Measurements from ENCODE around the gene RNU1-1.
"Not testable (repeated sequence)": the region's sequence is repeated elsewhere in the genome, so short reads cannot be mapped to it uniquely, and the experiment has no call there.

RNU1-1 gene

GRCh38 chr1:16521679-16522078 lies 7.6 kb upstream of the RNU1-1 start:
- DNase-seq (ENCODE audit: low spot score), result not testable (repeated sequence)

- DNase-seq (ENCODE audit: low spot score), result no peak
These were observed 7.2 kb upstream of the RNU1-1 start for GRCh38 chr1:16521288-16521583.

GRCh38 chr1:16520435-16521287 lies 6.6 kb upstream of the RNU1-1 start:
- not testable (repeated sequence) for DNase-seq (ENCODE audit: low spot score)

GRCh38 chr1:16519255-16519951 lies 5.3 kb upstream of the RNU1-1 start:
- DNase-seq (ENCODE audit: low spot score), result not testable (repeated sequence)

- not testable (repeated sequence) for DNase-seq (ENCODE audit: low spot score)
These were observed 4.8 kb upstream of the RNU1-1 start for GRCh38 chr1:16518913-16519254.

GRCh38 chr1:16516694-16517410 lies 2.8 kb upstream of the RNU1-1 start:
- DNase-seq (ENCODE audit: low spot score), result not testable (repeated sequence)

GRCh38 chr1:16513412-16514106 lies 526 bp downstream of the RNU1-1 start:
- peak; percentile 95 for DNase-seq (ENCODE audit: low spot score)

- DNase-seq (ENCODE audit: low spot score), result not testable (repeated sequence)
These were observed 1.3 kb downstream of the RNU1-1 start for GRCh38 chr1:16512624-16513411.

GRCh38 chr1:16511926-16512325 lies 2.2 kb downstream of the RNU1-1 start:
- not testable (repeated sequence) for DNase-seq (ENCODE audit: low spot score)

- peak; percentile 18 for DNase-seq (ENCODE audit: low spot score)
These were observed 5.1 kb downstream of the RNU1-1 start for GRCh38 chr1:16508861-16509445.

- DNase-seq (ENCODE audit: low spot score), result peak; percentile 20
These were observed 7.5 kb downstream of the RNU1-1 start for GRCh38 chr1:16506364-16507136.

- DNase-seq (ENCODE audit: low spot score), result not testable (repeated sequence)
These were observed 8.2 kb downstream of the RNU1-1 start for GRCh38 chr1:16505870-16506269.

GRCh38 chr1:16503494-16503893 lies 10.6 kb downstream of the RNU1-1 start:
- peak; percentile 33 for DNase-seq (ENCODE audit: low spot score)

GRCh38 chr1:16501446-16501845 lies 12.6 kb downstream of the RNU1-1 start:
- DNase-seq (ENCODE audit: low spot score), result not testable (repeated sequence)

- not testable (repeated sequence) for DNase-seq (ENCODE audit: low spot score)
These were observed 13.1 kb downstream of the RNU1-1 start for GRCh38 chr1:16500975-16501374.

- DNase-seq (ENCODE audit: low spot score), result not testable (repeated sequence)
These were observed 13.6 kb downstream of the RNU1-1 start for GRCh38 chr1:16500466-16500865.

GRCh38 chr1:16498573-16499413 lies 15.3 kb downstream of the RNU1-1 start:
- DNase-seq (ENCODE audit: low spot score), result peak; percentile 87

GRCh38 chr1:16498047-16498446 lies 16.0 kb downstream of the RNU1-1 start:
- not testable (repeated sequence) for DNase-seq (ENCODE audit: low spot score)

- DNase-seq (ENCODE audit: low spot score), result not testable (repeated sequence)
These were observed 16.6 kb downstream of the RNU1-1 start for GRCh38 chr1:16497474-16497904.

Data from SK-N-DZ (cell line).